Ovary (tissue), 3 donors: ENCODE results near the gene EXT2.

Experiments
- EP300 ChIP-seq: sonication (generic); formaldehyde crosslinking; IDR thresholded peaks from one replicate; pipeline ENCODE4 v1.6.1; 2017; ENCODE audit warnings: antibody characterized with exemption
- POLR2A ChIP-seq: fragments of 450-650 bp; IDR thresholded peaks from one replicate; pipeline ENCODE4 v1.6.1; 2017; ENCODE audit warnings: antibody characterized with exemption, mild to moderate bottlenecking, moderate library complexity
- TF ChIP-seq, protein P1 (sequence below), 3 donors: fragments of 450-650 bp in 2 of 3; fragments of 200-600 bp in 1 of 3; IDR thresholded peaks; one replicate each; pipeline versions ENCODE4 v1.5.1 to v1.8.0; 2016 to 2022; ENCODE audit warnings: antibody characterized with exemption in 3 of 3, mild to moderate bottlenecking in 1 of 3
- donor health status: DM: no; HTN: no; CAD: no.

DNA sequence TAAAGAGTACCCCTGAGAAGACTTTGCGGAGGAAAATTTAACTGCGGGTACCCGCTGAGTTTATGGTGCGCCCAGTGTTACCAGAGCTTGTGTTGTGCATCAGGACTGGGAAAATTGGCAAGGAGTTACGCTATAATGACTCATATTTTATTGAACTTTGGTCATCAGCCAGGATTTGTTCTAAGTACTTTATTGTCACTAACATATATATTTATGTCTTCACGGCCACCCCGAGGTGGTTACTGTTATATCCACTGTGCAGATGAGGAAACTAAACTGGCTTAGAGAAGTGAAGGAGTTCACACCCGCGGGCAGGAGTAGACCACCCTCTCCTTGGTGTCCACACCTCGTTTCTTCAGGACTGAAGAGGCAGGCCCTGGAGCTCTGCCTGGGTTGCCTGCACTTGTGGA is 28.7 kb upstream of the EXT2 start:
- TF ChIP-seq, protein P1, sequence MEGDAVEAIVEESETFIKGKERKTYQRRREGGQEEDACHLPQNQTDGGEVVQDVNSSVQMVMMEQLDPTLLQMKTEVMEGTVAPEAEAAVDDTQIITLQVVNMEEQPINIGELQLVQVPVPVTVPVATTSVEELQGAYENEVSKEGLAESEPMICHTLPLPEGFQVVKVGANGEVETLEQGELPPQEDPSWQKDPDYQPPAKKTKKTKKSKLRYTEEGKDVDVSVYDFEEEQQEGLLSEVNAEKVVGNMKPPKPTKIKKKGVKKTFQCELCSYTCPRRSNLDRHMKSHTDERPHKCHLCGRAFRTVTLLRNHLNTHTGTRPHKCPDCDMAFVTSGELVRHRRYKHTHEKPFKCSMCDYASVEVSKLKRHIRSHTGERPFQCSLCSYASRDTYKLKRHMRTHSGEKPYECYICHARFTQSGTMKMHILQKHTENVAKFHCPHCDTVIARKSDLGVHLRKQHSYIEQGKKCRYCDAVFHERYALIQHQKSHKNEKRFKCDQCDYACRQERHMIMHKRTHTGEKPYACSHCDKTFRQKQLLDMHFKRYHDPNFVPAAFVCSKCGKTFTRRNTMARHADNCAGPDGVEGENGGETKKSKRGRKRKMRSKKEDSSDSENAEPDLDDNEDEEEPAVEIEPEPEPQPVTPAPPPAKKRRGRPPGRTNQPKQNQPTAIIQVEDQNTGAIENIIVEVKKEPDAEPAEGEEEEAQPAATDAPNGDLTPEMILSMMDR (IDR thresholded peaks at IDR 0.05), result no peak
- TF ChIP-seq POLR2A (no peak), EP300 (no peak)
